Testis (tissue), 3 donors: ENCODE measurements around the gene SIX6. TPM values are rescaled to one million over a fixed set of nuclear protein-coding genes. Genes with fewer than 3 reads are reported as not detected.

Source experiments
- DNase-seq: peaks from one replicate; pipeline ENCODE4 v3.0.0-alpha.2; 2019
- H3K27ac ChIP-seq, 2 donors: fragments of 200-600 bp; sonication (generic); one replicate each; pipeline ENCODE4 v1.5.1; 2019
- H3K27me3 ChIP-seq: fragments of 200-600 bp; sonication (generic); one replicate; pipeline ENCODE4 v1.5.1; 2019
- H3K36me3 ChIP-seq: fragments of 200-600 bp; sonication (generic); one replicate; pipeline ENCODE4 v1.5.1; 2017; ENCODE audit warnings: low read depth; ENCODE audit errors: missing control alignments
- H3K4me1 ChIP-seq: fragments of 200-600 bp; sonication (generic); one replicate; pipeline ENCODE4 v1.5.1; 2019
- H3K4me3 ChIP-seq, 2 donors: fragments of 200-600 bp; sonication (generic); one replicate each; pipeline ENCODE4 v1.5.1; 2017 to 2019
- H3K9me3 ChIP-seq: fragments of 200-600 bp; sonication (generic); one replicate; pipeline ENCODE4 v1.5.1; 2017
- POLR2A ChIP-seq: fragments of 450-650 bp; IDR thresholded peaks from one replicate; pipeline ENCODE4 v1.6.1; 2017; ENCODE audit warnings: antibody characterized with exemption, mild to moderate bottlenecking, moderate library complexity
- WGBS, 2 donors: methylation state at CpG; one replicate each; pipeline ENCODE4 v1.1.5; 2018; 5-methylcytosine and 5-hydroxymethylcytosine counted together
- intact Hi-C: fragments of 100-400 bp; cut with DNase I; formaldehyde crosslinking; loops from one replicate; pipeline ENCODE4 v1.15.1; 2023; ENCODE audit warnings: low total_unique reads
- polyA plus RNA-seq: library from polyadenylated mRNA; stranded (reverse); fragments of 350-450 nt; fragmentation: Illumina TruSeq; extraction: RNeasy Lipid Tissue Mini Kit (QIAGEN cat#74804); gene quantifications from one replicate; pipeline ENCODE4 v1.2.3, GENCODE V29; 2014; ENCODE audit warnings: low read depth, low replicate concordance; ENCODE audit not compliant: insufficient read depth
- total RNA-seq, 2 donors: library from RNA; depleted of rRNA; stranded (reverse); fragments of >200 nt; gene quantifications; one replicate each; pipeline ENCODE4 v1.2.3, GENCODE V29; 2016
- TF ChIP-seq, protein P1 (sequence below), 3 experiments: fragments of 450-650 bp in 2 of 3; fragments of 200-600 bp in 1 of 3; sonication (generic) in 1 of 3; IDR thresholded peaks; one replicate each; pipeline ENCODE4 v1.5.1; 2016 to 2019; ENCODE audit warnings: antibody characterized with exemption in 3 of 3, mild to moderate bottlenecking in 2 of 3, moderate library complexity in 1 of 3

SIX6 gene
- total and polyA plus RNA-seq, 3 donors from 2014 or later = 0.17 to 0.39 (median 0.31) TPM

DNA sequence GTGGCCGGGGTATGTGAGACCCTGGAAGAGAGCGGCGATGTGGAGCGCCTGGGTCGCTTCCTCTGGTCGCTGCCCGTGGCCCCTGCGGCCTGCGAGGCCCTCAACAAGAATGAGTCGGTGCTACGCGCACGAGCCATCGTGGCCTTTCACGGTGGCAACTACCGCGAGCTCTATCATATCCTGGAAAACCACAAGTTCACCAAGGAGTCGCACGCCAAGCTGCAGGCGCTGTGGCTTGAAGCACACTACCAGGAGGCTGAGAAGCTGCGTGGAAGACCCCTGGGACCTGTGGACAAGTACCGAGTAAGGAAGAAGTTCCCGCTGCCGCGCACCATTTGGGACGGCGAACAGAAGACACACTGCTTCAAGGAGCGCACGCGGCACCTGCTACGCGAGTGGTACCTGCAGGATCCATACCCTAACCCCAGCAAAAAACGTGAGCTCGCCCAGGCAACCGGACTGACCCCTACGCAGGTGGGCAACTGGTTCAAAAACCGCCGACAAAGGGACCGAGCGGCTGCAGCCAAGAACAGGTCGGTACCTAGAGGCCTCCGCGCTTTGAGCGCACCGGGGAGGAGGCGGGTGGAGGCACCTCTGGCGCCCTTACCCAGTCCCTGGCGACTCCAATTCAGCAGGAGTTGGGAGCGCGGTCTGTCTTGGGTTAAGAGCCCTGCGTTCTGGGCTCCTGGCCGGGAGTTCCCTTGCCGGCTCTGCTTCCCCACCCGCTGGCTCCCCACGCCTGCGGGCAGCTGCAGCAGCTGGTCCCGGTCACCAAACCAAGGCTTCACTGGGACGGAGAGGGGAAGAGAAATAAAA, 700 bp downstream of the SIX6 start:
- H3K36me3 ChIP-seq = no peaks in the 10 kb centered on the region
- H3K4me3 ChIP-seq = peak overlapping the region in 1 of 2 donors; percentile 39
- DNase-seq = no peak
- no peak overlapping the region for H3K27ac ChIP-seq
- H3K9me3 ChIP-seq = no peaks in the 10 kb centered on the region
- intact Hi-C loops = no loop called here
- no peak for TF ChIP-seq POLR2A
- TF ChIP-seq, protein P1, sequence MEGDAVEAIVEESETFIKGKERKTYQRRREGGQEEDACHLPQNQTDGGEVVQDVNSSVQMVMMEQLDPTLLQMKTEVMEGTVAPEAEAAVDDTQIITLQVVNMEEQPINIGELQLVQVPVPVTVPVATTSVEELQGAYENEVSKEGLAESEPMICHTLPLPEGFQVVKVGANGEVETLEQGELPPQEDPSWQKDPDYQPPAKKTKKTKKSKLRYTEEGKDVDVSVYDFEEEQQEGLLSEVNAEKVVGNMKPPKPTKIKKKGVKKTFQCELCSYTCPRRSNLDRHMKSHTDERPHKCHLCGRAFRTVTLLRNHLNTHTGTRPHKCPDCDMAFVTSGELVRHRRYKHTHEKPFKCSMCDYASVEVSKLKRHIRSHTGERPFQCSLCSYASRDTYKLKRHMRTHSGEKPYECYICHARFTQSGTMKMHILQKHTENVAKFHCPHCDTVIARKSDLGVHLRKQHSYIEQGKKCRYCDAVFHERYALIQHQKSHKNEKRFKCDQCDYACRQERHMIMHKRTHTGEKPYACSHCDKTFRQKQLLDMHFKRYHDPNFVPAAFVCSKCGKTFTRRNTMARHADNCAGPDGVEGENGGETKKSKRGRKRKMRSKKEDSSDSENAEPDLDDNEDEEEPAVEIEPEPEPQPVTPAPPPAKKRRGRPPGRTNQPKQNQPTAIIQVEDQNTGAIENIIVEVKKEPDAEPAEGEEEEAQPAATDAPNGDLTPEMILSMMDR (IDR thresholded peaks at IDR 0.05) = no peak
- H3K27me3 ChIP-seq = no peaks in the 10 kb centered on the region
- WGBS, 2 donors = 2 to 5% methylated on average over 4 to 55 of the region's 58 CpGs
- peaks cover 5% of the 10 kb centered on the region for H3K4me1 ChIP-seq

DNA sequence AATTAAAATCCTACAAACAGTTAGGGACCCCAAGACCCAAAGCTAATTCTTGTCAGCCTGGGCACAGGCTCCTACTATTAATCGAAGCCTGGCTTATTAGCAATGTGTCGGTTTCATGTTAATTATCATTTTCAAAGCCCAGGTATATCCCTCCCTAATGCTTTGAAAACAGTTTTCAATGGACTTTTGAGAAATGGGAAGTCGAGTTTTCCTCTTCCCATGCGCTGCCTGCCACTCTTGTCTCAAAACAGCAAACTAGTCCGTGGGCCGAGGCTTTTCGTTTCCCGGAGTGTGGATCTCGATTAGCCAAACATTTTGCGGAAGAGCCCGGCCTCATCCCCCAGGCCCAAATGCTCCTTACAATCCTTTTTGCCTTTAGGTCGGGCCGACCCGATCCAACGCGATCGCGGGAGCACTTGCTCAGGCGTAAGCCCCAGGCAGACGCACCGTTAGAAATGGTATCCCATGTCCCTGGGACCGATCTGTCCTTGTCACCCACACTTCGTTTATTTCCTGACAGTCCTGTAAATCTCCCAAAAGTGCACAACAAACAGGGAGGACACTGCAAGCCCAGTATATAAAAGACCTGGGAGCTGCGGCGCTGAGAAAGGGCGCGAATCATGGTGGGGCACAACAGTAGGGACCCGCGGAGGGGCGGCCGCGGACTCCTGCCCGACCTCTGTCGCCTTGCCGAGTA, 1.5 kb downstream of the SIX6 start:
- Histone ChIP-seq H3K4me1 (peaks cover 5% of the 10 kb centered on the region), H3K27me3 (no peaks in the 10 kb centered on the region), H3K36me3 (no peaks in the 10 kb centered on the region), H3K4me3 (peak overlapping the region in 1 of 2 donors; percentile 39), H3K27ac (no peak overlapping the region), H3K9me3 (no peaks in the 10 kb centered on the region)
- WGBS, 2 donors = 4 to 5% methylated on average over 16 to 35 of the region's 35 CpGs
- intact Hi-C loops = no loop called here
- no peak for DNase-seq
- TF ChIP-seq, protein P1 (IDR thresholded peaks at IDR 0.05) = no peak
- no peak for TF ChIP-seq POLR2A

DNA sequence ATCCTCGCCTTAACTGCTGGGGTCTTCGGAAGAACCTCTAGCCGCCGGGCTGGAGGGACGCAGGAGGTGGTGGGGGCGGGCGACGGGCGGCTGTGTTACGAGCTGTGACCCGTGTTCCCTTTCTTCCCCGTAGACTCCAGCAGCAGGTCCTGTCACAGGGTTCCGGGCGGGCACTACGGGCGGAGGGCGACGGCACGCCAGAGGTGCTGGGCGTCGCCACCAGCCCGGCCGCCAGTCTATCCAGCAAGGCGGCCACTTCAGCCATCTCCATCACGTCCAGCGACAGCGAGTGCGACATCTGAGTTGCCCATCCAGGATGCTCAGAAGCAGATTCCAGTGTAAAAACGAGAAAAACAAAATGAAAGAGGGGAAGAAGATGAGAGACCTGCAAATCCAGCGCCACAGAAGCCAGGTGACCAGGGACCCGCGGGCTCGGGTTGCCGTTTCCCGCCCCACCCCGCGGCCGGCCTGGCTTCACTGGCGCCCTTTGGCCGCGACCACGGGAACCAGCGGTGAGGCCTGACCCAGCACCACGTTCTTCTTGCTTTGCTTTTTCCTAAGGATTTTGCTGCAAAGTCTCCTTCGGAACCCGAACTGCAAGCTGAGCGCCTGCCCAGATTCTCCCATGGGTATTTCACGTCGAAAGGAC, 2.1 kb downstream of the SIX6 start:
- no peaks in the 10 kb centered on the region for H3K36me3 ChIP-seq
- intact Hi-C loops = no loop called here
- 3 to 4% methylated on average over 28 to 49 of the region's 49 CpGs for WGBS, 2 donors
- peaks cover 5% of the 10 kb centered on the region for H3K4me1 ChIP-seq
- TF ChIP-seq POLR2A = no peak
- H3K4me3 ChIP-seq = peak overlapping the region in 1 of 2 donors; percentile 39
- DNase-seq = no peak
- H3K9me3 ChIP-seq = no peaks in the 10 kb centered on the region
- no peak overlapping the region for H3K27ac ChIP-seq
- no peaks in the 10 kb centered on the region for H3K27me3 ChIP-seq

- DNase-seq = no peak
- no peaks in the 10 kb centered on the region for H3K9me3 ChIP-seq
- H3K36me3 ChIP-seq = no peaks in the 10 kb centered on the region
- H3K4me3 ChIP-seq = no peak overlapping the region
- WGBS, 2 donors = 17 to 37% methylated on average over 2 of the region's 2 CpGs
- TF ChIP-seq POLR2A = no peak
- TF ChIP-seq, protein P1 (IDR thresholded peaks at IDR 0.05) = no peak
- H3K4me1 ChIP-seq = peaks cover 3% of the 10 kb centered on the region
- intact Hi-C loops = no loop called here
- H3K27me3 ChIP-seq = no peaks in the 10 kb centered on the region
- no peak overlapping the region for H3K27ac ChIP-seq
Measured at GRCh38 chr14:60512126-60512525, 3.2 kb downstream of the SIX6 start.

DNA sequence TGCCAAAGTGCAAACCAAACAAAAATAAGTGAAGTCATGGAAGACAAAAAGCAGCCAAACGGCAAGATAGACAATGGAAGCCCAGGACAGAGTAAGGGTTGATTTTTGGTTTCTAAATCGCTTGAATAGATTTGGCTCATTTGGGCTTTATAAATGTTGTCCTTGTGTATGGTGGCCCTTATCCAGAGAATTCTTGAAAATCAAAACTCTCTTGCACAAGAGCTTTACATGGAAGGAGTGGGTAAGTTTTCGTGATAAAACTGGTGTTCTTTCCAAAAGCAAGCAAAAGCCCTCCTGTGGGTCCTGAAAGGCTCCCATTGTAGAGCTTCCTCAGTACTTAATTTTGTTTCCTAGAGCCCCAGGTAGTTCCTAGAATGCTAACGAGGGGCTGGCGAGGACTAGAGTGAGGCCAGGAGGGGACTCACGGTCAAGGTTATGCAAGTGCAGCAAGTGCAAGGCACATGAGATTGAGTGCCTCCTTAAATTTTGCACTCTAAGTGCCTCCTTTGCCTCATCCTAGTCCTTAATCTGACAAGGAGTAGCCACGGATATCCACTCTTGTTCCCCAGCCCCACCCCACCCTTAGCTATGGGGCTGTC, 4.1 kb downstream of the SIX6 start:
- no peaks in the 10 kb centered on the region for H3K9me3 ChIP-seq
- no peaks in the 10 kb centered on the region for H3K4me1 ChIP-seq
- no peak overlapping the region for H3K27ac ChIP-seq
- H3K36me3 ChIP-seq = no peaks in the 10 kb centered on the region
- H3K4me3 ChIP-seq = no peak overlapping the region
- no peaks in the 10 kb centered on the region for H3K27me3 ChIP-seq
- TF ChIP-seq, protein P1 (IDR thresholded peaks at IDR 0.05) = no peak
- TF ChIP-seq POLR2A = no peak
- intact Hi-C loops = no loop called here
- WGBS, 2 donors = 9 to 12% methylated on average over 7 of the region's 7 CpGs
- DNase-seq = no peak
